GM19467 (cell line): Measurements from ENCODE around the gene CCDC80.
"Not testable (repeated sequence)": the region's sequence is repeated elsewhere in the genome, so short reads cannot be mapped to it uniquely, and the experiment has no call there.

Experiments used
- ATAC-seq: cut with Tn5 transposase; IDR thresholded peaks from one replicate; pipeline ENCODE4 v1.9.1; 2021; ENCODE audit warnings: mild to moderate bottlenecking, moderate library complexity; ENCODE audit not compliant: unreplicated experiment

CCDC80 gene

DNA sequence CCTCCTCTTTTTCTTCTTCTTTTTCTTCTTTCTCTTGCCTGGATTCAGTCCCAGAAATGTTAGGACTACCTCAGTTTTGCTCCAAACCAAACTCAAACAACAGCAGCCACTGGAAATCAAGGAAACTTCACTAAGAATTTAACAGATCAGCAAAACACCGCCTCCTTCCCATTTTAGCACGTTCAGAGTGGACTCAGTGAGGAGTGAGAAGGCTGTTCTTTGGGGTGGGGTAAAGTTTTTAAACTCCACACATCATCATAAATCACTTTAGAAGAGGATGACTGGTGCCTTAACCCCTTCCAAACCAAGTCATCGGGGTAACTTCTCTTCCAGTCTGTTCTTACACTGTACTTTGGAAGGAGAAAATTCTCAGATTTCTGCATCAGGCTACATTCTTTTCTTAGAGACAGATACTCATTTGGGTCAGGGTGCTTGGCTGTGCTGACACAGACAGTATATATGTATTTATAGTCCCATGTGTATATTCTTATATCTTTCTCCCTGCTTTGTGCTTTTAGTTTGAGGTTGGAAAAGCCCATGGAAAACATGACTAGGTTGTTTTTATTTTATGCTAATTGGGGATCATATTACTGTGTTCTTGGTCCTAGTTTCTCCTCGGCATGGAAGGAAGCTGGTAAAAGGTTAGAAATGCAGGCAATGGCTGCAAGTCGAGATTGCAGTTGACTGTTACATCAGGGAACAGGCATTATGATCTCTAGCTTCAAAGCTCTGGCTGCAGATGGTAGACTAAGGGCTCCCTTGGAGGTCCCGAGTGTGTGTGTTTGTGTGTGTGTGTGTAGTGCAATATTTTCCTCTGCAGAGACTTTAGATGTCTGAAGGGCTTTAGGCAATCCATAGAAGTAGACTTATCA lies at the start of gene CCDC80:
TSS of gene CCDC80 (minus strand) at position 214 of the 872 bp plus-strand sequence. CDS start 1,238 bp downstream, outside the sequence.
- ATAC-seq, result no peak

- ATAC-seq, result no peak
These were observed 49.0 kb upstream of the CCDC80 start for GRCh38 chr3:112689989-112690388.

DNA sequence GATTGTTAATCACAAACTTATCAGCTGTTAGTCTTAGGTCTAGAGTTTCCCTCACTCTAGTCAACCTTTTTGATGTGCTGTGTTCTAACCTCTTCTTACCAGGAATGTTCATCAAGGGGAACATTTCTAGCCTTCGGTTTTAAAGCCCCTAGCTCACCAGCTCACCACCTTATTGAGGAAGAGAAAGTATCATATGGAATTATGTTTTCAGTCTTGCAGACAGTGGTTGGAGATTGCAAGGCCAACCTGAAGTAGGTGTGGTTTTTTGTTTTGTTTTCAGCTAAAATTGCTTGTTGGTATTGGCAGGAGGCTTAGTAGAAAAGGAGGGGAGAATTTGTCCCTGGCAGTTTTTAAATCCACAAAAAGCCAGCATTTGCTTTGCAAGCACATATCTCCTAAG lies 48.4 kb upstream of the CCDC80 start:
- ATAC-seq, result no peak

GRCh38 chr3:112688819-112689218 lies 47.9 kb upstream of the CCDC80 start:
- no peak for ATAC-seq

- no peak for ATAC-seq
These were observed 47.3 kb upstream of the CCDC80 start for GRCh38 chr3:112688085-112688769.

DNA sequence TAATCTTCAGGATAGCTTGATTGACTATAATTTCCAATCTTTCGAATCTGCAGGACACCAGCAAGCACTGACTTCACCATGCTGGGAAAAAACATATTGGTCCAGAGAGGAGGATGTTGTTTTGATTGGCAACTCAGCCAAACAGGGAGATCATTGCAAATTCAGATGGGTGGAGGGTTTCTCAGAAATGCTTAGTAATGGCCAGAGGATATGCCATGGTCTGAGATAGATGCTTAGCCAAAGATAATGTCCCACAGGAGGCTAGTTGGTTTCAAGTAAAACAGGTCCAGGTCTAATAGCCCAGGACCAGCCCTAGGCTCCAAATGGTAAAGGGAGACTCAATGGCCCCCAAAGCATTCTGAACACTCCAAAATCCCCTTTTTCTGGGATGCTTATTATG lies 46.7 kb upstream of the CCDC80 start:
- no peak for ATAC-seq

- no peak for ATAC-seq
These were observed 46.3 kb upstream of the CCDC80 start for GRCh38 chr3:112687211-112687610.

DNA sequence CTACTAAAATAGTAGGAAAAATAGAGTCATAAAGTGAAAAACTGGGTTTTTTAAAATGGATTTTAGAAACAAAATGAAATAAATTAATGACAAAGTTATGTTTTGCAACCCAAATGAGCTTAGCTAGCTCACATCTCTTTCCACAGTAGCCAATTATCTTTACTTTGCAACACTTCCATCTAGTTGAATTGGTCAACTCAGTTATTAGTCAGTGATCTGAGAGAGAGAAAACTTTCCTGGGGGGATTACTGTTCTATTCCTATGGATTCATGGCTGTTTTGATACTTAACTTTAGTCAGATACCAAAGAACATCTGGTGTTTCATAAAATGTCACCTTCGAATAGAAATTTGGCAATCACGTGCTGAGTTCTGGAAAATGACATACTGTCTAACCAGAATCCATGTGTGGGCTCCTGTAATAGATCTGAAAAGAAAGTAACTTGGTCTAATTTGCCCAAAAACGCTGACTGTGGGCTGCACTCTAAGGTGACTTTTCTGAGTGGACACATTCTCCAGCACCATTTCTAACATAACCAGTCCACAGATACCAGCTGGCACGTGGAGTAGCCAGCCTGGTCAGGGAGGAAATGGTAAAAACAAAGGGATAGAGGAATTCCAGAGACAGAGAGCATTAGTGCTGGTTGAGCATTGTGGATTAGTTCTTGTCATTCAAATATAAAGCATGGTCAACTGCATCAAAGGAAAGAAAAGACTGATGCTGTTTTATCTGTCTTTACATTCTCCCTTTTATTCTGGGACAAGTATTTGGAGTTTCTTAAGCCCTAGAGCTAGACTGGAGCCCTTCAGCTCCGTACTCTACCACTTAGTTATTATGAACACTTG lies 45.2 kb upstream of the CCDC80 start:
- no peak for ATAC-seq

DNA sequence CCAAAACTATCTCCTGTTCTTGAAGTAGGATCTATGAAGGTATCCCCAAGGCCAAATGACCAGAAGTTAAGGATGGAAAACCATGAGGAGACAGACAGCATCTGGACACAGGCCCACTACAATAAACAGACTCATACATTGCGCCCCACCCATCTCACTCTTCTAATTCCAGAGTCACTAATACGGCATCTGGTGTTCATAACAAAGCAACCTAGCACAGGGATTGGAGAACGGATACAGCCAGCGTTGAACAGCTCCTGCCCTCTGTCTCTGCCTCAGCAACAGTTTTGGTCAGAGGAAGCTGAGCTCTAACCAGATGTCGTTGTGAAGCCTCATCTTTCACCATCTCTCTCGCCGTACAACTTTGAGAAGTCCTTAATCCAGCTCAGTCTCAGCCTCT lies 44.5 kb upstream of the CCDC80 start:
- ATAC-seq, result no peak

- no peak for ATAC-seq
These were observed 41.4 kb upstream of the CCDC80 start for GRCh38 chr3:112682361-112682760.

DNA sequence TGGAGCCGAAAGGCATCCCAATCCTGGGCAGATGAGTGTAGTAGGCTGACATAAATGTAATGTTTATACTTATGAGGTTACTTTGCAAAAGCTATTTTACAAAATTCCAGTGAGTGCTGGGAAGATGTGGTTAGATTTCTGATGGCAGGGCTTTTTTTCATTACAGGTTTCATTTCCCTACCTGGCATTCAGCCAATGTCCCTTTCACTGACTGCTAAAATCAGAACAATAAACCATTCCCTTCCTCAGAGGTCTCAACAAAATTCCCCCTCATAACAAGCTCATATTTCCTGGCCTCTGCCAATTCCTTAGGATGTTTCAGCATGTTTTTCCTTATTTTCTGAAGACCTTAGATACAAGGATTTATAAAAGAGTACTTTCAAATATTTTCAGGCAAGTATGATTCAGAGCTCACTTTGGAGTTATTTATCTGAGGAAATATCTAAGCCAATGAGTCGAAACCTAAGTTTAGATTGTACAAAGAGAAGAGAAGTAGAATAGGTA lies 40.9 kb upstream of the CCDC80 start:
- no peak for ATAC-seq

DNA sequence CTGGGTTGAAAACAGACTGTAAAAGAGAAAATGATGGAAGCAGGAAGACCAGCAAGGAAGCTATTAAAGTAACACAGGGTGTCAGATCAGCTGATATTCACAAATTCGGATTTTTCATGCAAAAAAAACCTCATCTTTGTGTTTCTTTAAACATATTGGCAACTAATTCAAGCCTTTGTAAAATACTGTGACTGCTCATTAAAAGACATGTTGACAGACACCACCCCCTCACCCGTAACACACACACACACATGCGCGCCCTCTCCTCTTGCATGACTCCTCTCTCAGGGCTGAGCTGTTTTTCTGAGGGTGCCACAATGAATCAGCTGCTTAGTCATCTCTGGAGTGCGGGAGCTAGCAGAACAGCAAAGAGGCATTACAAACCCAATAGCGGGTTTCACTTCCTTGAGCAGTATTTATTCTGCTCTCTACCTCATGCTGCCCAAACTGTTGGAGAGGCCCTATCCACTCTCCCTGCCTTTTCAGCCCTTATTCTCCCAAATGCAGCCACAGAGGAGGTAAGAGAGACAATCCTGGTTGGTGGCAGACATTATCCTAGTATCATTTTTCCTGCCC lies 35.8 kb upstream of the CCDC80 start:
- peak; percentile 99 for ATAC-seq

DNA sequence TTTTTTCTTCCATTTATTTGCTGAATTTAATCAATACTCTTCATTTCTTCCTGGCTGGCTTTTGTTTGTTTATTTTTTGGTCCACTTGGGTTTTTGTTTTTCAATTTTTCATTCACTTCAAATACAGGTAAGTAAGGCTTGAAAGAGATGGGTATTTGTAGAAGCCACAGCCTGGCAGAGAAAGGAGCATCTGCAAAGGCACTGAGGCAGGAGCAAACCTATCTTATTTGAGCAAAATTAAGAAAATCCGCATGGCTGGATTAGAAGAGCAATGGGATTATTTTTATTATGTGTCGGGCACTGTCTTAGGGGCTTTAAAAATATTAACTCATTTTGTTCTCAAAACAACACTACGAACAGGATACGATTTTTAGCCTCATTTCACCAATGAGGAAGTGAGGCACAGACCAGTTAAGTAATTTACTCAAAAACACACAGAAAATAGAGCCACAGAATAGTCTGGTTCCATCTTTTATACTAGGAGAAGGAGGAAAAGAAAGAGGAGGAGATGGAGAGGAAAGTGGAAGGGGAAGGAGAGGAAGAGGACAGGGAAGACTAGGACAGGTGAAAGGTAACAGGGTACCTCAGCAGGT lies 35.1 kb upstream of the CCDC80 start:
- ATAC-seq, result no peak

- no peak for ATAC-seq
These were observed 34.4 kb upstream of the CCDC80 start for GRCh38 chr3:112675349-112675748.

DNA sequence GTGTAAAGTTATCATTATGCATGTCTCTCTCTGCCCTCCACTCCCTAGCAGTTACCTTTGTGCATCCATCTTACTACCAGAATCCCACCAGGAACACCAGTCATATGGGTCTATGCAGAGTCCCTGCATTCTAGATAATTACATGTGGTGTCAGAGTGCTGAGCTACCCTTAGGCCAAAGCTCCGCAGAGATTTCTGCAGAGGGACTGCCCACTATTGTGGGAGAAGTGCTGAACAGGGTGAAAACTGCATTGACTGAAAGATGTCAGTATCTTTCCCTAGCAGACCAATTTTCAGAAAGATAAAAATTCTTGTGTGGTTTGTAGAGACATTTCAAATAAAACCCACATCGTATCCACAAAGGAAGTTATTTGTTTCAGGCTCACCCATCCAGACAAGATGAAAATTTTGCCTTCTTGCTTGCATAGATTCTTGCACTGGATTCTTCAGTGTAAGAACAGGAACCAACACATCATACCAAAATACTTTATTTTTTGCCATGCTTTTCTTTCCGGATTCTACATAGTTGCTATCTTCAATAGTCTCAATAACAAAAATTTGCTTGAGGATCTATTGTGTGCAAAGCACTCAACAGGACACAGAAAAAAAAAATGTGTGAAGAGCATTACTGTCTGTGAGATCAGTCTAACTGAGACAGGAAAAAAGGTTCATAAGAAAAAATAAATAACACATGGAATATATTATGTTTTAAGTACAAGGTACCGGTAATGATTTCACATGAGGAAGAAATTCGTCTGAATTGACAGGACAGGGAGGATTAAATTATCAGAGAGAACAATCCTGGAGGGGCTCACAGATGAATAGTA lies 32.0 kb upstream of the CCDC80 start:
- ATAC-seq, result no peak

DNA sequence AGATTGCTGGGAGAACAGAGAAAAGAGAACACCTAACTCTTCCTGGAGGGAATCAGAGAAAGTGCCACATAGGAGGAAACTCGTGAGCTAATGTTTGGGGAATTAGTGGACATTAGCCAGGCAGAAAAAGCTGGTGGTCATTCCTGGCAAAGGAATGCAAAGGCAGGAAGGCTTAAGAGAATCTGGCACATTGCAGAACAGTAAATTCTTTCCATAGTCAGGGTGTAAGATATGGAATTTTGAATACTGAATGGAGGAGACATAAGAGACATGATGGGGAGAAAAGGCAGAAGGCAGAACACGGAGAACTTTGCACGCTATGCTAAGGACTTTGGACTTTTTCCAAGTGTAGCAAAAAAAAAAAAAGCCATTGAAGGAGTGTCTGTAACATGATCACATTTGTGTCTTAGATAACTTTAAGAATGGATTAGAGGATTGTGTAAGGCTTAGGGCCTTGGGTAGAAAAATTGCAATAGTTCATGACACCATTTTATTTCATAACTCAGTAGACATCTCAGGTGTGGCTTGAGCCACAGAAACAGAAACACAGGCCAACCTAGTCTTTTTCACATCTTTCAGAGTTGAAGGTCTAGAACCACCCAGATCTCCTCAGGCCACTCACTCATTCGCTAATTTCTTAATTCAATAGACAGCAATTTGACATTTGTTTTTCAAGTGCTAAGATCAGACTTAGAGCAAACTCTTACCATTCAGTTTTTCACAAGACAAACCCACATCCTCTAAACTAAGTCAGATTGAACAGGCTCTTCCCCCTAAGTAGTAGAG lies 31.2 kb upstream of the CCDC80 start:
- ATAC-seq, result no peak

DNA sequence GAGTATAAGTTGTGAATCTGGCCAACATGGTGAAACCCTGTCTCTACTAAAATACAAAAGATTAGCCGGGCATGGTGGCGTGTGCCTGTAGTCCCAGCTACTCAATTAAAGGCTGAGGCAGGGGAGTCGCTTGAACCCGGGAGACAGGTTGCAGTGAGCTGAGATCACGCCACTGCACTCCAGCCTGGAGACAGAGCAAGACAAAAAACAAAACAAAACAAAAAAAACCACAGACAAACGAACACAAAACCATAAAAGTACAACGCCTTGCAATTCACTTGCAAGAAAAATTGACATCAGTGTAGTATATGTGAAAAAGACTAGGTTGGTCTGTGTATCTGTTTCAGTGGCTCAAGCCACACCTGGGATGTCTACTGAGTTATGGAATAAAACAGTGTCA lies 29.9 kb upstream of the CCDC80 start:
- no peak for ATAC-seq

GRCh38 chr3:112667599-112667998 lies 26.7 kb upstream of the CCDC80 start:
- ATAC-seq, result no peak

GRCh38 chr3:112665009-112665408 lies 24.1 kb upstream of the CCDC80 start:
- ATAC-seq, result not testable (repeated sequence)
